Suppressor macrophage treated with lipopolysaccharide for 4 hours (primary cell): ENCODE results near the gene NOD2.
A peak's percentile ranks its signal among the peaks of the same experiment; 100 is the strongest.

Source experiments
- DNase-seq: peaks from one replicate; pipeline ENCODE4 v3.0.0-alpha.2; 2020

Gene NOD2

GRCh38 chr16:50743581-50744225, 50.3 kb downstream of the NOD2 start:
- peak; percentile 62 for DNase-seq

GRCh38 chr16:50744881-50745280, 51.5 kb downstream of the NOD2 start:
- no peak for DNase-seq

- DNase-seq: no peak
Observed at GRCh38 chr16:50745940-50746339, 52.5 kb downstream of the NOD2 start.

GRCh38 chr16:50747207-50747956, 54.0 kb downstream of the NOD2 start:
- peak; percentile 36 for DNase-seq

DNA sequence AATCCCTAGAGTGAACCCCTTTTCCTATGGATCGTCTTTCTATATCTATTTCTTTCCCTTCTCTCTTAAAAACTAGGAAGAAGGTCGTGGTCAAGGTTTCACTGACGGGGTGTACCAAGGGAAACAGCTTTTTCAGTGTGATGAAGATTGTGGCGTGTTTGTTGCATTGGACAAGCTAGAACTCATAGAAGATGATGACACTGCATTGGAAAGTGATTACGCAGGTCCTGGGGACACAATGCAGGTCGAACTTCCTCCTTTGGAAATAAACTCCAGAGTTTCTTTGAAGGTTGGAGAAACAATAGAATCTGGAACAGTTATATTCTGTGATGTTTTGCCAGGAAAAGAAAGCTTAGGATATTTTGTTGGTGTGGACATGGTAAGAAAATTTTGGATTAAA, 58.1 kb downstream of the NOD2 start:
- peak; percentile 31 for DNase-seq

DNA sequence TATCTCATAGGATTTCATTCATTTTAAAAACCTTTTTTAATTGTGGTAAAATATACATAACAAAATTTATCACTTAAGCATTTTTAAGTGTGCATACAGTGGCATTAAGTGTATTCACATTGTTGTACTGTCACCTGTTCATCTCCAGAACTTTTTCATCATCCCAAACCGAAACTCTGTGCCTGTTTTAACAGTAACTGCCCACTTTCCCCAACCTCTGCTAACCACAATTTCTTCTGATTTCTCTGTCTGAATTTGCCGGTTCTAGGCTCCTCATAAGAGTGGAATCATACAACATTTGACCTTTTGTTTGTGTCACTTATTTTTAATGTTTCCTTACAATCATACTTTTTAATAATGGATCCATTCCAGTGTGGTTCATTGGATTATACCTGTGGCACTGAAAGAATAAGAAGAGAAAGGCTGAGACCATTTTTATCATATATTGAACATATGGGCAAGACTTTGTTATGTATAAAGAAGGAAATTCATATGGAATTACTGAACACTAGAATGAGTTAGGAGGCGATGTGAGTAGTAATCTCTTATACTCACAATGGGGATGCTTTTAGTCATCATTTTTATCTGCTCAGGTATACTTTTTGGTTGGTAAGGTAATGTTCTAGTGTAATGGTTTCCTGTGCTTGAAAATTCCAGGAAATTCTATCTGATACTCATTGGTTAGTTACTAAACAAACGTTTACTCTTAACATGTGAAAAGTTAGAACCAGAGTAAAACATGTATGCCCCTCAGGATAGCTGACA, 59.2 kb downstream of the NOD2 start:
- no peak for DNase-seq

GRCh38 chr16:50756473-50756872, 63.1 kb downstream of the NOD2 start:
- DNase-seq: no peak

GRCh38 chr16:50761267-50761666, 67.9 kb downstream of the NOD2 start:
- DNase-seq: peak; percentile 69

DNA sequence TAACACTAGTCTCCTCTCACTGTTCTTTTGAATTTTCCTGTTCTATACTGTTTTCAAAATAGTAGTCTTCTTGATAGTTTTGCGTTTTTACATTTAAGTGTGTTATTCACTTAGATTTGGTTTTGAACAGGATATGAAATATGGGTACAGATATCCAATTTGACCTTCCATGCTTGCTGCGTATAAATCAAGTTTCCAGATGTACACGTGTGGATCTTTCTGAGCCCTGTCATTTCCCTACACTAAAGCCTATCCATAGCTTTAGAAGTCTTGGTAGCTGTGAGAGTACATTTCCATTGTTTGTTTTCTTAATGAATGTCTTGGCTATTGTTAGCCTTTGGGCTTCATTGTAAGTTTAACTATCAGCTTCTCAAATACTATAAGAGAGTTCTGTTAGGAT, 68.8 kb downstream of the NOD2 start:
- no peak for DNase-seq

- DNase-seq: no peak
Observed at GRCh38 chr16:50763211-50763610, 69.8 kb downstream of the NOD2 start.

DNA sequence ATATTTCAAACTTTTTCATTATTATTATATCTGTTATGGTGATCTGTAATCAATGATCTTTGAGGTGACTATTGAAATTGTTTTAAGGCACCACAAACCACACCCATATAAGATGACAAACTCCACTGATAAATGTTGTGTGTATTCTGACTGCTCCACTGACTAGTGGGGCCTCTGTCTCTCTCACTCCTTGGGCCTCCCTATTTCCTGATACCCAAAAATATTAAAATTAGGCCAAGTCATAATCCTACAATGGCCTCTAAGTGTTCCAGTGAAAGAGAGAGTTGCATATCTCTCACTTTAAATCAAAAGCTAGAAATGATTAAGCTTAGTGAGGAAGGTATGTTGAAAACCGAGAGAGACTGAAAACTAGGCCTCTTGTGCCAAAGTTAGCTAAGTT, 71.9 kb downstream of the NOD2 start:
- DNase-seq: no peak

GRCh38 chr16:50765861-50766260, 72.5 kb downstream of the NOD2 start:
- DNase-seq: no peak

DNA sequence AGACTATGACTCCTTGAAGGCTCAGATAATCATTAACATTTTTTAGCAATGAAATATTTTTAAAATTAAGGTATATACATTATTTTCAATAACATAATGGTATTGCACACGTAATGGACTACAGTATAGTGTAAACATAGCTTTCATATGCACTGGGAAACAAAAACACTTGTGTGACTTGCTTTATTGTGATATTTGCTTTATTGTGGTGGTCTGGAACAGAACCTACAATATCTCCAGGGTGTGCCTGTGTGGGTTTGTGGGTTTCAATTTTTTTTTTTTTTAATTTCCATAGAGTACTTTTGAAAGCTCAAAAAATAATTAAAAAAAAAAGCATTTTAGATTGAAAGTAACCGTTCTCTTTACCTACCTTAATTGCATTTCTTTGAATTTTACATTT, 73.8 kb downstream of the NOD2 start:
- no peak for DNase-seq

DNA sequence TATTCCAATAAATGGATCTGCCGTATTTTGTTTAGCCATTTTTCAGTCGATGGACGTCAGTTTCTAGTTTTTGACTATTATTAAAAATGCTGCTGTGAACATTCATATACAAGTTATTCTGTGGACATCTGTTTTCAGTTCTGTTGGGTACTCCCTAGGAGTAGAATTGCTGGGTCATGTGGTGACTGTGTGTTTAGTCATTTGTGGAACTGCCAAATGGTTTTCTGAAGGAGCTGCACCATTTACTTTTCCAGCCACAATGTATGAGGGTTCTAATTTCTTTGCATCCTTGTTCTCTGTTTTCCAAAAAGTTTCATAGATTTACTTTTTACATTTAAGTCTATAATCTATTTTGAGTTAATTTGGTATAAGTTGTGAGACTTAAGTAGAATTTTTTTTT, 78.0 kb downstream of the NOD2 start:
- DNase-seq: peak; percentile 27

GRCh38 chr16:50774405-50774804, 81.0 kb downstream of the NOD2 start:
- DNase-seq: peak; percentile 14

- no peak for DNase-seq
Observed at GRCh38 chr16:50774960-50775359, 81.6 kb downstream of the NOD2 start.

GRCh38 chr16:50776037-50776436, 82.6 kb downstream of the NOD2 start:
- DNase-seq: no peak

- DNase-seq: no peak
Observed at GRCh38 chr16:50778284-50779163, 85.1 kb downstream of the NOD2 start.

DNA sequence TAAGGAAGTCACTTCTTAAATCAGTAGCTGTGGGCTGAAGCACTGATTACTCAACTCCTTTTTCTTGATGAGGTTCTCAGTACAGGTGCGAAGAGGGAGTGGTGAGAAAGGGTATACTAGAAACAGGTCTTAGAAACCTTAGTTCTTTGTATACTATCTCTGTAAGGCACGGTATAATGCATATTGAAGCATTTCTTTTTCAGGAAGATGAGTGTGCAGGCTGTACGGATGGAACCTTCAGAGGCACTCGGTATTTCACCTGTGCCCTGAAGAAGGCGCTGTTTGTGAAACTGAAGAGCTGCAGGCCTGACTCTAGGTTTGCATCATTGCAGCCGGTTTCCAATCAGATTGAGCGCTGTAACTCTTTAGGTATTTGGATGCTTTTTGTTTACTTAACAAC, 87.6 kb downstream of the NOD2 start:
- peak; percentile 8 for DNase-seq

DNA sequence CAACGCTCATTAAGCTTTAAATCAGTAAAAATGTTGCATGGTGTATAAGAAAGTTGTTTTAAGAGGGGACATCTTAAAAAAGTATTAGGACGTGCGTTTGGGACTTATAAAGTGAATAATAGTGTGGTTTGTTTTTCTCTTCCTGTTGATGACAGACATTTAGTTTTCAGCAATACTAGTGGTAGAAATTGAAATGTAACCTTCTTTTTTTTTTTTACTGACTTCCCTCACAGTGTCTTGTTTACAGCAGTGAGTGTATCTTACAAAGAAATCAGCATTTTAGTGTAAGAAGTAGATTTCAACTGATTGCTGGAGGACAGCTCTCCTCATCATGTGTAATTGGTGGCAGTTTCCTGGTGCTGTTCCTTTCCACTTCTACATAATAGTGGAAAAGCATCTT, 88.1 kb downstream of the NOD2 start:
- no peak for DNase-seq
